Naive thymus-derived CD8-positive, alpha-beta T cell (primary cell): ENCODE data around the gene ZFAND2B. TPM values are rescaled to one million over a fixed set of nuclear protein-coding genes. Genes with fewer than 3 reads are reported as not detected.

ENCODE experiments used
- ATAC-seq, 2 donors: fragments of 150-1000 bp; cut with Tn5 transposase in 1 of 2; sonication (Bioruptor Pico), chemical (Tn5 transposase) in 1 of 2; 1 replicate in 1 of 2; 2 replicates in 1 of 2; pipeline ENCODE4 v1.10.0; 2021; ENCODE audit warnings: mild to moderate bottlenecking in 2 of 2, moderate library complexity in 2 of 2
- POLR2A ChIA-PET: fragments of 350-600 bp; sonication (Branson Sonifier 250); formaldehyde crosslinking; loops from one replicate; lab custom pipeline; 2021; ENCODE audit warnings: antibody characterized with exemption; lab: Charles Lee
- DNase-seq, 10 donors: peaks; one replicate each; pipeline versions ENCODE4 v3.0.0 to v3.0.0-alpha.2; 2020 to 2022
- H3K27ac Mint-ChIP-seq, 10 donors: one replicate each; pipeline ENCODE4 v1.8.0; 2020 to 2022; ENCODE audit warnings: mild to moderate bottlenecking in 10 of 10, mixed read lengths in 10 of 10, moderate library complexity in 4 of 10, inconsistent platforms in 1 of 10
- H3K27me3 Mint-ChIP-seq, 5 donors: one replicate each; pipeline ENCODE4 v1.8.0; 2021 to 2022; ENCODE audit warnings: mixed read lengths in 5 of 5
- H3K36me3 Mint-ChIP-seq, 3 donors: one replicate each; pipeline ENCODE4 v1.8.0; 2020 to 2022; ENCODE audit warnings: mixed read lengths in 3 of 3, mild to moderate bottlenecking in 2 of 3, inconsistent platforms in 1 of 3
- H3K4me1 Mint-ChIP-seq, 4 donors: one replicate each; pipeline ENCODE4 v1.8.0; 2021 to 2022; ENCODE audit warnings: mixed read lengths in 4 of 4
- H3K4me3 Mint-ChIP-seq, 10 donors: one replicate each; pipeline ENCODE4 v1.8.0; 2020 to 2022; ENCODE audit warnings: mild to moderate bottlenecking in 10 of 10, mixed read lengths in 10 of 10, moderate library complexity in 6 of 10, inconsistent platforms in 1 of 10
- H3K9me3 Mint-ChIP-seq, 9 donors: one replicate each; pipeline ENCODE4 v1.8.0; 2020 to 2022; ENCODE audit warnings: mixed read lengths in 9 of 9, mild to moderate bottlenecking in 3 of 9, inconsistent platforms in 1 of 9, moderate library complexity in 1 of 9
- polyA plus RNA-seq, 3 donors: library from polyadenylated mRNA; unstranded; fragments of 300-500 nt; fragmentation: Illumina TruSeq; gene quantifications; one replicate each; pipeline ENCODE4 v1.2.3, GENCODE V29; 2021
- total RNA-seq, 8 experiments: library from RNA in 2 of 8; stranded (reverse) in 2 of 8; gene quantifications; one replicate each; pipeline ENCODE4 v1.2.3 and lab custom pipeline; 2021 to 2026

Gene ZFAND2B
- total and polyA plus RNA-seq, 5 experiments from 2014 or later, result 69.6 to 85.1 (median 78.1) TPM

DNA sequence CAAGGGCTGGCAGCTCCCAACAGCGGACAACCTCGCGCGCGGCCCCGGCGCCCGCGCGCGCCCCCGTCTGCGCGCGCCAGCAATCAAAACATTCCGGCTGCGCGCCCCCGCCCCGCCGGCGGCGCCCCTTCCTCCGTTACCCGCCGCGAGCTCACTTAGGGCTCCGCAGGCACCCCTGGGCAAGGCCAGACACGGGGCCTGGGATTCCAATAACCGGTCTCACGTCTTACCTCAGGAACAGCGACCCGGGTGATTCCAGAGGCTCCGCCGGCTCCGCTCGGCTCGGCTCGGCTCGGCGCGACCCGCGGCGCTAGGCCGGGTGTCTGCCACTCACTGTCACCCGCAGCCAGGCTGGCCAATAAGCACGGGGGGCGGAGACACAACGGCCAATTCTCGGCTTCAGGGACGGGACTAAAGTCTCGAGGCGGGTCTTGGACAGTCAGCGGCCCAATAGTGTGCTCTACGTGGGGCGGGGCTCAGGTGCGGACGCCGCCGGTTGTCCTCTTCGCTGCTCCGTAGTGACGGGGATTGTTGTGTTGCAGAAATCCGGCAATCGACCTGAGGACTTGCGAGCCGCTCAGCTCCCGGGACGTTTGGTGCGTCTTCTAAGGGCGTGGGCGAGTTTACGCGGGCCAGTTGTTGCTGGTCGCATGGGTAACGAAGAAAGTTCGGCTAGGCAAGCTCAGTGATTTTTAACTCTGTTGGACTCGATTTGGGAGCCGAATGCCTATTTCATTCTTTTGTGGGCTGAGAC lies 22.9 kb downstream of the ZFAND2B start, which contains the start of the genes ANKZF1 and ATG9A:
Gene ANKZF1 (plus strand): TSS at position 502 of the 754 bp plus-strand sequence. CDS start 452 bp downstream, outside the sequence.
Gene ATG9A (minus strand): TSS at position 332 of the 754 bp plus-strand sequence. CDS start 1,612 bp downstream, outside the sequence.
- ATAC-seq (peak; percentile 95 to 96), DNase-seq (peak; percentile 90 to 99 (median 98))
- H3K36me3 Mint-ChIP-seq, result peaks cover 4 to 60% (median 25%) of the 10 kb centered on the region in 3 donors
- POLR2A ChIA-PET, result interaction anchor here (0.6 to 20.8 kb wide), 25 partner anchors 9 to 1000 kb away, joined by 3 to 591 read pairs (median 4); partner anchors contain the start of genes ABCB6, CNPPD1, DNAJB2 and DNPEP
- no peaks in the 10 kb centered on the region for H3K27me3 Mint-ChIP-seq
- H3K4me1 Mint-ChIP-seq, result peaks cover 29 to 78% (median 63%) of the 10 kb centered on the region in 4 donors
- H3K27ac Mint-ChIP-seq, result peak within 1 kb of the TSS; percentile 96 to 100 (median 98)
- H3K4me3 Mint-ChIP-seq, result peak within 1 kb of the TSS; percentile 97 to 99 (median 99)
- H3K9me3 Mint-ChIP-seq, result no peaks in the 10 kb centered on the region

DNA sequence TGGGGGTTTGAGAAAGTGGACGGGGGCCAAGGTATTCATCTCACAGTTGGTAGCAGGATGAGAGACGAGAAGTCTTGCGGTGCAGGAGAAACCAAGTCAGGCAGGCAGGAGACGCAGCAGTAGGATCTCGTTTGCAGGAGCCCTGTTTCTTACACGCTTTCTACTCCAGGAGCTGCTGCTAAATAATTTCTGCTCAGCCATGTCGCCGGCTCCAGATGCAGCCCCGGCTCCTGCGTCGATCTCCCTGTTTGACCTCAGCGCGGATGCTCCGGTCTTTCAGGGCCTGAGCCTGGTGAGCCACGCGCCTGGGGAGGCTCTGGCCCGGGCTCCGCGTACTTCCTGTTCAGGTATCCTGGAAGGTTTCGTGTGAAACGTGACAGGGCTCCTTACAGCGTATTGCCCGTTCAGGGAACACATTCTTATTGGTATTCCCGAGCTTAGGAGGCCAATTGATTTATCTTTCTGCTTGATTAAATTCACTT lies 23.5 kb downstream of the ZFAND2B start:
- peak; percentile 9 to 14 for ATAC-seq
- DNase-seq, result peak in 3 of 10 donors; percentile 34 to 36 (median 36)
- Mint-ChIP-seq H3K4me1 (peaks cover 29 to 75% (median 61%) of the 10 kb centered on the region in 4 donors), H3K36me3 (peaks cover 0 to 60% (median 23%) of the 10 kb centered on the region in 3 donors), H3K9me3 (no peaks in the 10 kb centered on the region), H3K27ac (peak overlapping the region; percentile 96 to 100 (median 98)), H3K4me3 (peak overlapping the region; percentile 97 to 99 (median 99)), H3K27me3 (no peaks in the 10 kb centered on the region)
- POLR2A ChIA-PET, result interaction anchor here (0.8 to 20.8 kb wide), 23 partner anchors 9 to 1000 kb away, joined by 3 to 591 read pairs (median 4); partner anchors contain the start of genes ABCB6, CNPPD1, DNAJB2 and DNPEP

DNA sequence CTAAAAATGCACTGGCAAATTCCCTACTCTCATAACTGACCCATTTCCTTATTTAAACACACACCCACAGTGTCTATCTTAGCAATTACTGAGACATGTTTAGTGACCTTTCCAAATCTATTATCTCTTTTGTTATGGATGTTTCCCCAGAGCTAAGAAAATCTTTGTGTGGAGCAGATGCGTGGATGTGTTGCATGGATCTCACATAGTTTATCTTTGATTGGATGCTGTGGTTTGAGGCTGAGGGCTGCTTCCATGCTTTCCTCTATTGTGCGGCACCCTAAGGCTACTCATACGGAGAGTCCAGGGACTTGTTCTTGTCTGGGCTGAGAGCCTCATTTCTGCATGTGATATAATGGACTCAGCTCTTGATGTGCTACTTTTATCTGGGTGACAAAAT lies 27.7 kb downstream of the ZFAND2B start:
- Mint-ChIP-seq H3K27me3 (no peaks in the 10 kb centered on the region), H3K4me1 (peaks cover 21 to 47% (median 35%) of the 10 kb centered on the region in 4 donors), H3K9me3 (no peaks in the 10 kb centered on the region), H3K36me3 (peaks cover 0 to 72% (median 31%) of the 10 kb centered on the region in 3 donors), H3K27ac (peak overlapping the region in 2 of 10 donors; percentile 37 to 44), H3K4me3 (peak overlapping the region in 1 of 10 donors; percentile 26)
- no peak for ATAC-seq
- POLR2A ChIA-PET, result interaction anchor here (0.6 to 20.8 kb wide), 3 partner anchors 15 to 58 kb away, joined by 4 to 591 read pairs (median 6); partner anchors contain the start of genes CNPPD1, GLB1L, STK16 and TUBA4A
- DNase-seq, result no peak

DNA sequence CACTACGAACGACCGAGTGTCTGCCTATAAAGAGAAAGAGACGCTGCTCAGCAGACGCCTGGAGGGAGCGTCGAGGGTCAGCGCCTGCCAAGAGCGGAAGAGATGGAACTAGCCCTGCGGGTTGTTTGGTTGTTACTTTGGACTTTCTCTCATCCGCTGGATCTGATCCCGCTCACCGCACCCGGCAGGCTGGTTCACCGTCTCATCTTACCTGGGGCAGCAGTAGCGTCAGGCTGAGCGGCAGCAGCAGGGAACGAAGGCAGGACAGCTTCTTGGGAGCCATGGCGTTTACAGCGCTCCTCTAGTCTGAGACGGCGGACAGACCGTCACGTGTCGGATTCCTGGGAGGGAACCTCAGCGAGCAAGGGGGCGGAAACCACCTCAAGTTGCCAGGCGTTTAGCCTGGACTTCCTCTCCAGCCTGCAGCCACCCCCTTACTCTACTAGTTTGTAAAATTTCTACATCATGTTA lies 36.7 kb downstream of the ZFAND2B start:
- Mint-ChIP-seq H3K4me3 (peak overlapping the region in 9 of 10 donors; percentile 46 to 77 (median 63)), H3K4me1 (peaks cover 13 to 52% (median 50%) of the 10 kb centered on the region in 4 donors), H3K27ac (peak overlapping the region; percentile 37 to 99 (median 74)), H3K36me3 (peaks cover 0 to 9% (median 4%) of the 10 kb centered on the region in 3 donors), H3K9me3 (no peaks in the 10 kb centered on the region), H3K27me3 (no peaks in the 10 kb centered on the region)
- no peak for ATAC-seq
- DNase-seq, result no peak
- POLR2A ChIA-PET, result interaction anchor here (15.9 to 20.8 kb wide), 2 partner anchors 6 to 8 kb away, joined by 591 read pairs; partner anchors contain the start of genes ANKZF1, ATG9A, GLB1L and STK16

DNA sequence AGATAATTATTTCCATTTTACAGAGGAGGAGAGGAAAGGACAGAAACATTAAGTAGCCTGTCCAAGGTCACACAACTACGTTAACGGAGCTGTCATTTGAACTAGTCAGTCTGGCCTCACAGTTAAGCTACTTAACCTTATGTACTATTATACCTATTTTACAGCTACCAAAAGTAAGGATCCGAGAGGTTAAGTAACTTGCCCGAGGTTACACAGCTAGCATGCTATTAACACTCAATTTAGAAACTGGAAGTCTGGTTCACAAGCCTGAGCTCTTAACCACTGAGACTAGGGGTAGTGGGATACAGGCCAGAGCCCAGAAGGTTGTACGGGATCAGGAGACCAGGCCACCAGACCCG lies 38.2 kb downstream of the ZFAND2B start:
- DNase-seq (no peak), ATAC-seq (no peak)
- Mint-ChIP-seq H3K9me3 (no peaks in the 10 kb centered on the region), H3K4me1 (peaks cover 15 to 64% (median 64%) of the 10 kb centered on the region in 4 donors), H3K27me3 (no peaks in the 10 kb centered on the region), H3K36me3 (peaks cover 0 to 17% (median 14%) of the 10 kb centered on the region in 3 donors), H3K4me3 (peak overlapping the region; percentile 84 to 100 (median 96)), H3K27ac (peak overlapping the region; percentile 94 to 99 (median 98))
- POLR2A ChIA-PET, result interaction anchor here (0.6 to 20.8 kb wide), 18 partner anchors 4 to 85 kb away, joined by 3 to 591 read pairs (median 6); partner anchors contain the start of genes ABCB6, ANKZF1, ATG9A and CNPPD1

DNA sequence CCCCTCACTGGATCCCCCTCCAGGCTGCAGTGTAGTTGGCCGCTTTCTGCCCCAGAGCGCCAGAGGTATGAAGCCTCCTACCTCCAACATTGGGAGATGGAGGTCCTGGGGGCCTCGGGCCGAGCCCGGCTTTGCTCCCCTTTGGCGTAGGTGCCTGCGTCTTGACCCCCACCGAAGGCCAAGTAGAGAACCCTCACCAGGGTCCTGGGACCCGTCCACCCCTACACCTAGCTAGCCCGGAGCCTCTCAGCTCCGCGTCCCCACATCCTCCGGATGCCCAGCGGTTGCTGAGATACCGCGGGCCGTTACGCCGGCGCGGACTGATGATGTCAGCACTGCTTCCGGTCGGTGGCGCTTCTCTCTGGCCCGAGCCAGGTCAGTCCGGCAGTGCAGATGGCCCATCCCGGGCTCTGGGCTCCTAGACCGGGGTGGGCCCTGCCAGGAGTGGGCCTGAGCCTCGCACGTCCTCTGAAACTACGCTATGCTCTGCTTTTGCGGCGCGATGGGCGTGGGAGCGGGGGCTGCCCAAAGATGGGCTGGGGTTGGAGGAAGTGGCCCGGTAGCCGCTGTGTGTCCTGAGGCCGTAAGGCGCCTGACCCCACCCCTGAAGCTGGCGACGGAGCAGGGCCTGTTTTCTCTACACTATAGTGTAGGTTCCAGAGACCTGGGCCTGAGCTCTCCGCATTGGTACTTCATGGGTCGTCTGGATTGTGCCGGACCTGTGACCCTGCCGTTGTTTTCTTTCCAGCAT lies 38.7 kb downstream of the ZFAND2B start, which contains the start of the genes GLB1L and STK16:
Gene GLB1L (minus strand): TSS at position 297 of the 751 bp plus-strand sequence. CDS start 1,871 bp downstream, outside the sequence.
Gene STK16 (plus strand): TSS at position 332 of the 751 bp plus-strand sequence. CDS start 521 bp downstream, outside the sequence.
- Mint-ChIP-seq H3K4me3 (peak within 1 kb of the TSS; percentile 84 to 100 (median 96)), H3K9me3 (no peaks in the 10 kb centered on the region), H3K4me1 (peaks cover 19 to 70% (median 69%) of the 10 kb centered on the region in 4 donors), H3K27me3 (no peaks in the 10 kb centered on the region), H3K27ac (peak within 1 kb of the TSS; percentile 94 to 99 (median 98)), H3K36me3 (peaks cover 0 to 23% (median 19%) of the 10 kb centered on the region in 3 donors)
- DNase-seq, result peak; percentile 70 to 92 (median 85)
- ATAC-seq, result peak; percentile 61 to 62
- POLR2A ChIA-PET, result interaction anchor here (0.6 to 20.8 kb wide), 20 partner anchors 4 to 85 kb away, joined by 3 to 591 read pairs (median 6); partner anchors contain the start of genes ABCB6, ANKZF1, ATG9A and CNPPD1

DNA sequence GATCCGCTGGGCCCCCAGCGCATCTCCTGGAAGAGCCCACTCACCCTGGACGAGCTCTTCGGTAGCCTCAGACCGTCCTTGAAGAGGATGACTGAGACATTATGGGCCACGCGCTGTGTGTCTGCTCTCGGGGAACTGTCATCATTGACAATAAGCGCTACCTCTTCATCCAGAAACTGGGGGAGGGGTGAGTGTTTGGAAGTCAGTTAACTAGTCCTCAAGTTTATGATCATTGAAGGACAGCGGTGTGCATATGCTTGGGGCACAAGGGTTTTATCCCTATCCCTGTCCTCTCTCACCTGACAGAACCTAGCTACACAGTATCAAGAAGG lies 39.3 kb downstream of the ZFAND2B start:
- H3K27ac Mint-ChIP-seq, result peak overlapping the region; percentile 94 to 99 (median 98)
- POLR2A ChIA-PET, result interaction anchor here (1.1 to 20.8 kb wide), 12 partner anchors 3 to 69 kb away, joined by 4 to 591 read pairs (median 10); partner anchors contain the start of genes ABCB6, ANKZF1, ATG9A and CNPPD1
- peak in 1 of 10 donors; percentile 22 for DNase-seq
- peaks cover 0 to 28% (median 25%) of the 10 kb centered on the region in 3 donors for H3K36me3 Mint-ChIP-seq
- no peaks in the 10 kb centered on the region for H3K27me3 Mint-ChIP-seq
- no peak for ATAC-seq
- H3K4me1 Mint-ChIP-seq, result peaks cover 22 to 75% (median 75%) of the 10 kb centered on the region in 4 donors
- no peaks in the 10 kb centered on the region for H3K9me3 Mint-ChIP-seq
- peak overlapping the region; percentile 84 to 100 (median 96) for H3K4me3 Mint-ChIP-seq

DNA sequence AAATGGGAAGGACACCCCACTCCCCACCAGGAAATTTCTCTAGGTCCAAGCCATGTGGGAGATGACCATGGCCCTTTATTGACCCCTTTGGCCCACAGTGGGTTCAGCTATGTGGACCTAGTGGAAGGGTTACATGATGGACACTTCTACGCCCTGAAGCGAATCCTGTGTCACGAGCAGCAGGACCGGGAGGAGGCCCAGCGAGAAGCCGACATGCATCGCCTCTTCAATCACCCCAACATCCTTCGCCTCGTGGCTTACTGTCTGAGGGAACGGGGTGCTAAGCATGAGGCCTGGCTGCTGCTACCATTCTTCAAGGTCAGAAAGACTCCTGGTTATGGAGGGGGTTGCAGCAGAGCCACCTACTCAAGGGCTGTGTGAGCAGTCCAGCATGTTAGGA lies 40.0 kb downstream of the ZFAND2B start:
- POLR2A ChIA-PET, result interaction anchor here (1.1 to 15.9 kb wide), 10 partner anchors 11 to 69 kb away, joined by 4 to 591 read pairs (median 10); partner anchors contain the start of genes ABCB6, ANKZF1, ATG9A and CNPPD1
- DNase-seq, result no peak
- H3K27ac Mint-ChIP-seq, result peak overlapping the region in 9 of 10 donors; percentile 94 to 99 (median 98)
- ATAC-seq, result no peak
- H3K27me3 Mint-ChIP-seq, result no peaks in the 10 kb centered on the region
- H3K4me1 Mint-ChIP-seq, result peaks cover 23 to 82% (median 81%) of the 10 kb centered on the region in 4 donors
- peaks cover 0 to 35% (median 32%) of the 10 kb centered on the region in 3 donors for H3K36me3 Mint-ChIP-seq
- no peaks in the 10 kb centered on the region for H3K9me3 Mint-ChIP-seq
- H3K4me3 Mint-ChIP-seq, result peak overlapping the region; percentile 78 to 100 (median 92)

DNA sequence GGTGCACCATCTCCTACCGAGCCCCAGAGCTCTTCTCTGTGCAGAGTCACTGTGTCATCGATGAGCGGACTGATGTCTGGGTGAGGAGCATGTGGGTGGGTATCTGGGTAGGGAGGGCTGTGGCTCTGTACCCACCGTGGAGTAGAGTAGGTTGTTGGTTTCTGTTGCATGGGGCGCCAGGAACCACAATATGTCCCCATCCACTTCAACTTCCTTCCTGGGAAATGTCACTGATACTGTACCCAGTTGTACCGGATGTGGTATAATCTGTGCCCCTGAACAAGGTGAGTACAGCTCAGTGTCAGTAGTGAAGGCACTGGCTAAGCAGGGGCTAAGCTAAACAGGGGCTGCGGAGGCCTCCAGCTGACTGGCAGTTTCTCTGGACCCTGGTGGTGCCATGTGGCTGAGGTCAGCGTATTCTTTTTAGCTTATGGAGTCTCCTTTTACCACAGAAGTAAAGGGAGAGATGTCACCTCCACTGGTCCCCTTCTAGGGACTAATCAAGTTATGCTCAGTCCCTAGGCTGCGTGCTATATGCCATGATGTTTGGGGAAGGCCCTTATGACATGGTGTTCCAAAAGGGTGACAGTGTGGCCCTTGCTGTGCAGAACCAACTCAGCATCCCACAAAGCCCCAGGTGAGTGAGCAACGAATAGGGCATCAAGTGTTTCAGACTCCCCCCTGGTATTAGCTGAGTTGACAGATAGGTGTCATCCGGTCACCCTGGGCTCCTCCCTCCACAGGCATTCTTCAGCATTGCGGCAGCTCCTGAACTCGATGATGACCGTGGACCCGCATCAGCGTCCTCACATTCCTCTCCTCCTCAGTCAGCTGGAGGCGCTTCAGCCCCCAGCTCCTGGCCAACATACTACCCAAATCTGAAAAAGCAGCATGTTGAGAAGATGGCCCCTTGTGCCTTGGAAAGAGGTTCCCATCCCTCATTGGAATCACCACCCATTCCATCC lies 41.4 kb downstream of the ZFAND2B start:
- H3K27ac Mint-ChIP-seq, result peak overlapping the region; percentile 84 to 99 (median 98)
- peaks cover 28 to 93% (median 85%) of the 10 kb centered on the region in 4 donors for H3K4me1 Mint-ChIP-seq
- POLR2A ChIA-PET, result interaction anchor here (0.5 to 15.9 kb wide), 20 partner anchors 11 to 851 kb away, joined by 3 to 591 read pairs (median 4); partner anchors contain the start of genes ABCB6, ANKZF1, ATG9A and CNPPD1
- DNase-seq (peak in 9 of 10 donors; percentile 34 to 89 (median 76)), ATAC-seq (peak; percentile 70 to 83)
- no peaks in the 10 kb centered on the region for H3K9me3 Mint-ChIP-seq
- H3K4me3 Mint-ChIP-seq, result peak overlapping the region; percentile 74 to 100 (median 90)
- no peaks in the 10 kb centered on the region for H3K27me3 Mint-ChIP-seq
- peaks cover 0 to 44% (median 33%) of the 10 kb centered on the region in 3 donors for H3K36me3 Mint-ChIP-seq

DNA sequence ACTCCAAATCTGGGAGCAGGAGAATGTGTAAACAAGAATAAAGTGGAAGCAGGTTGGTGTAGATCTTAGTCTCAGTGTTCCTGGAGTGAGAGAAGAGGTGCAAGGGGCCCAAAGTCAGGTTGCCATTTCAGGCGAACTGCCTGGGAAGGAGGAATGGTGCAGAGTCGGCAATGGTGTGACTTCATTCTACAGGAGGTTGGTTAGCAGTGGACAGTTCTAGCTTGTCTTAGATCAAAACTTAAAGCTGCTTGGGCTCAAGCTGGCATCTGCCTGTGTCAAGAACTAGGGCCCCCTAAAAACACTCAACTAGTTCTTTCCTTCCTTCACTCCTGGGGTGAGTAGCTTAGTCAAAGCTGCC lies 42.2 kb downstream of the ZFAND2B start:
- H3K27ac Mint-ChIP-seq, result peak overlapping the region; percentile 88 to 99 (median 97)
- no peaks in the 10 kb centered on the region for H3K9me3 Mint-ChIP-seq
- no peaks in the 10 kb centered on the region for H3K27me3 Mint-ChIP-seq
- ATAC-seq (no peak), DNase-seq (no peak)
- H3K36me3 Mint-ChIP-seq, result peaks cover 0 to 44% (median 33%) of the 10 kb centered on the region in 3 donors
- POLR2A ChIA-PET, result interaction anchor here (0.5 to 15.9 kb wide), 15 partner anchors 10 to 852 kb away, joined by 3 to 591 read pairs (median 8); partner anchors contain the start of genes ABCB6, ANKZF1, ATG9A and CNPPD1
- peak overlapping the region; percentile 78 to 100 (median 94) for H3K4me3 Mint-ChIP-seq
- H3K4me1 Mint-ChIP-seq, result peaks cover 28 to 86% (median 78%) of the 10 kb centered on the region in 4 donors
